HEK293 (cell line): ENCODE results near the gene SGMS1.

ENCODE experiments used
- CTCF ChIA-PET: fragments of 350-600 bp; formaldehyde crosslinking; extraction: SDS; loops from one replicate; lab custom pipeline; 2021; ENCODE audit warnings: antibody characterized with exemption; lab: Yijun Ruan, JAX
- POLR2A ChIA-PET: fragments of 300-600 bp; formaldehyde crosslinking; extraction: SDS; loops from one replicate; lab custom pipeline; 2020; ENCODE audit warnings: antibody characterized with exemption, inconsistent platforms; lab: Yijun Ruan, JAX
- H3K27ac ChIP-seq: fragments of 200-500 bp; sonication (Bioruptor generic); 2 replicates; pipeline ENCODE4 v1.5.1; 2014; ENCODE audit warnings: low read depth, low read length, control low read depth, inconsistent platforms; ENCODE audit errors: extremely low read depth
- H3K36me3 ChIP-seq, 2 experiments: fragments of 200-500 bp in 1 of 2; sonication (Bioruptor generic) in 1 of 2; 1 replicate in 1 of 2; 2 replicates in 1 of 2; pipeline ENCODE4 v1.5.1; 2014 to 2017; ENCODE audit warnings: inconsistent platforms in 2 of 2, low read length in 2 of 2; ENCODE audit not compliant: control insufficient read depth in 2 of 2, insufficient read depth in 1 of 2
- H3K4me1 ChIP-seq: fragments of 200-500 bp; sonication (Bioruptor generic); 2 replicates; pipeline ENCODE4 v1.5.1; 2014; ENCODE audit warnings: mild to moderate bottlenecking, low read length, inconsistent platforms; ENCODE audit not compliant: control insufficient read depth, insufficient read depth
- H3K4me3 ChIP-seq: 2 replicates; pipeline ENCODE4 v1.5.1; 2011; ENCODE audit warnings: low read depth, mild to moderate bottlenecking, control low read depth, low read length, moderate library complexity
- H3K9me3 ChIP-seq: fragments of 200-500 bp; sonication (Bioruptor generic); 2 replicates; pipeline ENCODE4 v1.5.1; 2014; ENCODE audit warnings: low read depth, low read length, inconsistent platforms; ENCODE audit not compliant: control insufficient read depth, insufficient read depth
- BCL11B ChIP-seq: fragments of 450-650 bp; formaldehyde crosslinking; IDR thresholded peaks from 2 replicates; pipeline ENCODE4 v1.5.1; 2016; ENCODE audit warnings: low read depth, missing biosample characterization, missing genetic modification characterization
- GFI1B ChIP-seq: fragments of 450-650 bp; formaldehyde crosslinking; IDR thresholded peaks from 2 replicates; pipeline ENCODE4 v1.5.1; 2016; ENCODE audit warnings: missing biosample characterization, missing genetic modification characterization
- HOXC10 ChIP-seq: sonication (generic); formaldehyde crosslinking; IDR thresholded peaks from 2 replicates; pipeline ENCODE4 v1.8.1; 2023; ENCODE audit warnings: mild to moderate bottlenecking, missing genetic modification reagents
- REPIN1 ChIP-seq: fragments of 450-650 bp; formaldehyde crosslinking; IDR thresholded peaks from 2 replicates; pipeline ENCODE4 v1.5.1; 2017; ENCODE audit warnings: missing biosample characterization, missing genetic modification characterization, low read depth
- SALL2 ChIP-seq: fragments of 450-650 bp; formaldehyde crosslinking; IDR thresholded peaks from 2 replicates; pipeline ENCODE4 v1.5.0; 2017; ENCODE audit warnings: missing biosample characterization, mild to moderate bottlenecking, missing genetic modification characterization, borderline replicate concordance
- ZBTB17 ChIP-seq: fragments of 450-650 bp; formaldehyde crosslinking; IDR thresholded peaks from 2 replicates; pipeline ENCODE4 v1.5.1; 2016; ENCODE audit warnings: missing biosample characterization, missing genetic modification characterization
- ZNF146 ChIP-seq: fragments of 450-650 bp; formaldehyde crosslinking; IDR thresholded peaks from 2 replicates; pipeline ENCODE4 v1.5.1; 2016; ENCODE audit warnings: missing biosample characterization, missing genetic modification characterization
- ZNF548 ChIP-seq: fragments of 450-650 bp; formaldehyde crosslinking; IDR thresholded peaks from 2 replicates; pipeline ENCODE4 v1.5.1; 2016; ENCODE audit warnings: missing biosample characterization, missing genetic modification characterization
- ZNF558 ChIP-seq: fragments of 450-650 bp; formaldehyde crosslinking; IDR thresholded peaks from 2 replicates; pipeline ENCODE4 v1.5.1; 2016; ENCODE audit warnings: missing biosample characterization, missing genetic modification characterization
- ZNF600 ChIP-seq: fragments of 450-650 bp; formaldehyde crosslinking; IDR thresholded peaks from 2 replicates; pipeline ENCODE4 v1.5.1; 2016; ENCODE audit warnings: missing biosample characterization, missing genetic modification characterization
- ZNF701 ChIP-seq: fragments of 450-650 bp; formaldehyde crosslinking; IDR thresholded peaks from 2 replicates; pipeline ENCODE4 v1.5.1; 2016; ENCODE audit warnings: missing biosample characterization, missing genetic modification characterization
- TF ChIP-seq, protein P1 (sequence below): fragments of 450-650 bp; formaldehyde crosslinking; IDR thresholded peaks from 2 replicates; pipeline ENCODE4 v1.5.1; 2017; ENCODE audit warnings: missing biosample characterization, missing genetic modification characterization
- TF ChIP-seq, protein P2 (sequence below): fragments of 450-650 bp; formaldehyde crosslinking; IDR thresholded peaks from 2 replicates; pipeline ENCODE4 v1.5.1; 2016; ENCODE audit warnings: missing biosample characterization, missing genetic modification characterization
- TF ChIP-seq, protein P3 (sequence below): fragments of 450-650 bp; formaldehyde crosslinking; IDR thresholded peaks from 2 replicates; pipeline ENCODE4 v1.5.1; 2016; ENCODE audit warnings: missing biosample characterization, missing genetic modification characterization
- TF ChIP-seq, protein P4 (sequence below): fragments of 450-650 bp; formaldehyde crosslinking; IDR thresholded peaks from 2 replicates; pipeline ENCODE4 v1.5.1; 2016; ENCODE audit warnings: missing biosample characterization, missing genetic modification characterization
- TF ChIP-seq, protein P5 (sequence below): fragments of 450-650 bp; formaldehyde crosslinking; IDR thresholded peaks from 2 replicates; pipeline ENCODE4 v1.5.1; 2016; ENCODE audit warnings: missing biosample characterization, missing genetic modification characterization

The SGMS1 gene

DNA sequence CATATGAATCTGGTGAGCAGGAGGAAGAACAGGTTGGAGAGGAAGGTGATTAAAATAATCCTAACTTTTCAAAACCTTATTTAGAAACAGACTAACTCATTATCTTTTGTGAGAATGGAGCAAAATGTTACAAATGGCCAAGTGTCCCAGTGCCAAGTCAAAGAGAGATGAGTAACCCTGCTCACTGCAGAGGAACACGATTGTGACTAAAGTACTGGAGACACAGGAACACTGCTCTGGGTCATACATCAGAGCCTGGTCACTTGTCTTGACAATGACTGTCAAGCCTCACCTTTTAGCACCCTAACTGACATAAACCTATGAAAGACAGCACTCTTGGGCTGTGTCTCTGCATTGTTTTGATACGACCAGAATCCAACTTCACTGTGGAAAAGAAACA, 108.8 kb downstream of the SGMS1 start:
- no peak overlapping the region for H3K27ac ChIP-seq
- H3K4me3 ChIP-seq, result no peak overlapping the region
- CTCF ChIA-PET, result interaction anchor here (0.6 kb wide), 1 partner anchor 146 kb away, joined by 3 read pairs; no protein-coding TSS in a partner anchor
- no peak for TF ChIP-seq BCL11B (tag by site-specific recombination)
- POLR2A ChIA-PET, result interaction anchor here (1.4 kb wide), 1 partner anchor 109 kb away, joined by 5 read pairs; no protein-coding TSS in a partner anchor
- no peaks in the 10 kb centered on the region for H3K9me3 ChIP-seq
- peaks cover 18% of the 10 kb centered on the region for H3K4me1 ChIP-seq
- H3K36me3 ChIP-seq, result no peaks in the 10 kb centered on the region

DNA sequence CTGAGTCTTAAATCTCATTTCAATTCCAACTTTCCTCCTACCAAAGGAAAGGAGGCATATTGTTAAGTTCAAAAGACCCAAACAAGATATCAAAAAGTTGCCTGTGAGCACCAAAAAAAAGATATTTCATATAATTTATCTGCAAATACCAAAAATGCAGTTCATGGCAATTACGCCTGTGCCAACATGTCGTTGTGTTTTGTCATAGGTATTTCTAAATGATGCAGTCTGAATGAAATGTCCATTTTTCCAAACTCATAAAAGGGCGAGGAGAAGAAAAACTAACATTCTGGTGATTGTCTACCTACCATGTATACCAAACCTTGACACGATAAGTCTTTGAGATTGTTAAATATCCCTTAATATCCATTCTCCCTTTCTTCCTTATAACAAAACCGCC, 109.8 kb downstream of the SGMS1 start:
- Histone ChIP-seq H3K9me3 (no peaks in the 10 kb centered on the region), H3K27ac (no peak overlapping the region), H3K36me3 (no peaks in the 10 kb centered on the region), H3K4me3 (no peak overlapping the region), H3K4me1 (peaks cover 24% of the 10 kb centered on the region)
- ChIA-PET CTCF (no interaction called here), POLR2A (no interaction called here)
- TF ChIP-seq, protein P1, sequence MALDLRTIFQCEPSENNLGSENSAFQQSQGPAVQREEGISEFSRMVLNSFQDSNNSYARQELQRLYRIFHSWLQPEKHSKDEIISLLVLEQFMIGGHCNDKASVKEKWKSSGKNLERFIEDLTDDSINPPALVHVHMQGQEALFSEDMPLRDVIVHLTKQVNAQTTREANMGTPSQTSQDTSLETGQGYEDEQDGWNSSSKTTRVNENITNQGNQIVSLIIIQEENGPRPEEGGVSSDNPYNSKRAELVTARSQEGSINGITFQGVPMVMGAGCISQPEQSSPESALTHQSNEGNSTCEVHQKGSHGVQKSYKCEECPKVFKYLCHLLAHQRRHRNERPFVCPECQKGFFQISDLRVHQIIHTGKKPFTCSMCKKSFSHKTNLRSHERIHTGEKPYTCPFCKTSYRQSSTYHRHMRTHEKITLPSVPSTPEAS, result no peak
- no peak for TF ChIP-seq ZNF558
- no peak for TF ChIP-seq SALL2 (tag by site-specific recombination)
- TF ChIP-seq REPIN1 (tag by site-specific recombination), result no peak
- TF ChIP-seq, protein P2, sequence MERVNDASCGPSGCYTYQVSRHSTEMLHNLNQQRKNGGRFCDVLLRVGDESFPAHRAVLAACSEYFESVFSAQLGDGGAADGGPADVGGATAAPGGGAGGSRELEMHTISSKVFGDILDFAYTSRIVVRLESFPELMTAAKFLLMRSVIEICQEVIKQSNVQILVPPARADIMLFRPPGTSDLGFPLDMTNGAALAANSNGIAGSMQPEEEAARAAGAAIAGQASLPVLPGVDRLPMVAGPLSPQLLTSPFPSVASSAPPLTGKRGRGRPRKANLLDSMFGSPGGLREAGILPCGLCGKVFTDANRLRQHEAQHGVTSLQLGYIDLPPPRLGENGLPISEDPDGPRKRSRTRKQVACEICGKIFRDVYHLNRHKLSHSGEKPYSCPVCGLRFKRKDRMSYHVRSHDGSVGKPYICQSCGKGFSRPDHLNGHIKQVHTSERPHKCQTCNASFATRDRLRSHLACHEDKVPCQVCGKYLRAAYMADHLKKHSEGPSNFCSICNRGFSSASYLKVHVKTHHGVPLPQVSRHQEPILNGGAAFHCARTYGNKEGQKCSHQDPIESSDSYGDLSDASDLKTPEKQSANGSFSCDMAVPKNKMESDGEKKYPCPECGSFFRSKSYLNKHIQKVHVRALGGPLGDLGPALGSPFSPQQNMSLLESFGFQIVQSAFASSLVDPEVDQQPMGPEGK (tag by site-specific recombination), result no peak
- TF ChIP-seq BCL11B (tag by site-specific recombination), result no peak
- TF ChIP-seq, protein P3, sequence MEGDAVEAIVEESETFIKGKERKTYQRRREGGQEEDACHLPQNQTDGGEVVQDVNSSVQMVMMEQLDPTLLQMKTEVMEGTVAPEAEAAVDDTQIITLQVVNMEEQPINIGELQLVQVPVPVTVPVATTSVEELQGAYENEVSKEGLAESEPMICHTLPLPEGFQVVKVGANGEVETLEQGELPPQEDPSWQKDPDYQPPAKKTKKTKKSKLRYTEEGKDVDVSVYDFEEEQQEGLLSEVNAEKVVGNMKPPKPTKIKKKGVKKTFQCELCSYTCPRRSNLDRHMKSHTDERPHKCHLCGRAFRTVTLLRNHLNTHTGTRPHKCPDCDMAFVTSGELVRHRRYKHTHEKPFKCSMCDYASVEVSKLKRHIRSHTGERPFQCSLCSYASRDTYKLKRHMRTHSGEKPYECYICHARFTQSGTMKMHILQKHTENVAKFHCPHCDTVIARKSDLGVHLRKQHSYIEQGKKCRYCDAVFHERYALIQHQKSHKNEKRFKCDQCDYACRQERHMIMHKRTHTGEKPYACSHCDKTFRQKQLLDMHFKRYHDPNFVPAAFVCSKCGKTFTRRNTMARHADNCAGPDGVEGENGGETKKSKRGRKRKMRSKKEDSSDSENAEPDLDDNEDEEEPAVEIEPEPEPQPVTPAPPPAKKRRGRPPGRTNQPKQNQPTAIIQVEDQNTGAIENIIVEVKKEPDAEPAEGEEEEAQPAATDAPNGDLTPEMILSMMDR, result no peak
- TF ChIP-seq ZNF548, result no peak
- TF ChIP-seq, protein P4, sequence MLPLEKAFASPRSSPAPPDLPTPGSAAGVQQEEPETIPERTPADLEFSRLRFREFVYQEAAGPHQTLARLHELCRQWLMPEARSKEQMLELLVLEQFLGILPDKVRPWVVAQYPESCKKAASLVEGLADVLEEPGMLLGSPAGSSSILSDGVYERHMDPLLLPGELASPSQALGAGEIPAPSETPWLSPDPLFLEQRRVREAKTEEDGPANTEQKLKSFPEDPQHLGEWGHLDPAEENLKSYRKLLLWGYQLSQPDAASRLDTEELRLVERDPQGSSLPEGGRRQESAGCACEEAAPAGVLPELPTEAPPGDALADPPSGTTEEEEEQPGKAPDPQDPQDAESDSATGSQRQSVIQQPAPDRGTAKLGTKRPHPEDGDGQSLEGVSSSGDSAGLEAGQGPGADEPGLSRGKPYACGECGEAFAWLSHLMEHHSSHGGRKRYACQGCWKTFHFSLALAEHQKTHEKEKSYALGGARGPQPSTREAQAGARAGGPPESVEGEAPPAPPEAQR (tag by site-specific recombination), result no peak
- TF ChIP-seq ZNF600, result no peak
- no peak for TF ChIP-seq ZBTB17
- TF ChIP-seq GFI1B (tag by site-specific recombination), result no peak
- no peak for TF ChIP-seq ZNF701 (tag by site-specific recombination)
- no peak for TF ChIP-seq ZNF146 (tag by site-specific recombination)
- no peak for TF ChIP-seq HOXC10 (CRISPR knock-in tag)
- TF ChIP-seq, protein P5, sequence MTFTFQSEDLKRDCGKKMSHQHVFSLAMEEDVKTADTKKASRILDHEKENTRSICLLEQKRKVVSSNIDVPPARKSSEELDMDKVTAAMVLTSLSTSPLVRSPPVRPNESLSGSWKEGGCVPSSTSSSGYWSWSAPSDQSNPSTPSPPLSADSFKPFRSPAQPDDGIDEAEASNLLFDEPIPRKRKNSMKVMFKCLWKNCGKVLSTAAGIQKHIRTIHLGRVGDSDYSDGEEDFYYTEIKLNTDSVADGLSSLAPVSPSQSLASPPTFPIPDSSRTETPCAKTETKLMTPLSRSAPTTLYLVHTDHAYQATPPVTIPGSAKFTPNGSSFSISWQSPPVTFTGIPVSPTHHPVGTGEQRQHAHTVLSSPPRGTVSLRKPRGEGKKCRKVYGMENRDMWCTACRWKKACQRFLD (tag by site-specific recombination), result no peak
